Ureter (tissue), 1 donor: ENCODE measurements around the gene S100A13. TPM values are rescaled to one million over a fixed set of nuclear protein-coding genes. Genes with fewer than 3 reads are reported as not detected.
"Not testable (repeated sequence)": the region's sequence is repeated elsewhere in the genome, so short reads cannot be mapped to it uniquely, and the experiment has no call there.

Source experiments
- DNase-seq: peaks from one replicate; pipeline ENCODE4 v3.0.0-alpha.2; 2020; ENCODE audit warnings: low spot score
- total RNA-seq: library from RNA; stranded (reverse); gene quantifications from one replicate; pipeline ENCODE4 v1.2.4, GENCODE V29; 2023
- donor health status: DM: yes; HTN: yes; CAD: no.

S100A13 gene
- total RNA-seq: 71.6 TPM

DNA sequence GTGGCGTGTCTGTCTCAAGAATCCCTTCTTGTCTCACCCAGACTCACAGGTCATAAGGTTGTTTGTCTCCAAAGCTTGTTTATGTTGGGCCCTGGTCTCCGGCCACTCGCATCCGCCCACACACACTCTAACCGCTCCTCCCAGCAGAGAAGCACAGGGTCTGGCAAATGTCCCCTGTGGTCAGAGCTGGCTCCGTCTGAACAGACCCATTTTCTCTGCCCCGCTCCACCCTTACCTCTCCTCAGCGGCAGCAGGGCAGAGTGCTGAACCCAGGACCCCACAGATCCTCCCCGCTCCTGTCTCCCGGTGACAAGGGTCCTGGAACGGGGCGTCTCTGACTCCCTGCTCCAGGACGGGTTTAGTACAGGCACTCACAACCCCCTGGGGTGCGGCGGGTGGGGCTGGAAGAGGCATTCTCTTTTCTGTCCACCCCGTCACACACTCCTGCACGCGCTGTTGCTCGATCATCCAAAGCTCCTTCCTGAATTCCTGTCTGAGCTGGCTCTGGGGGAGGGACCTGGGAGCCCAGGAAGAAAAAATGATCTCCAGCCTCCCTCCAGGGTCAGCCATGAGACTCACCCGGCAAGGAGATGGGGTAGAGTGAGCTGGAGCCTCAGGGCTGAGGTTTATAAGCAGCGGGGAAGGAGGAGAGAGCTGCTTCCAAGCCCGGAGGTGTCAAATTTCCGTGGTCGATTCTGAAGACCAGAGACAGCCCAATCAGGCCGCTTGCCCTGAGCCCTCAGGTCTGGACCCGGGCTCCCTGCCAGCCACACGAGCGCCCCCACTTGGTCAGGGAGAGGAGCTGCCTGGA, at the start of gene S100A13:
S100A13 (minus strand) TSS at position 602 of the 811 bp plus-strand sequence. CDS start 1,033 bp downstream, outside the sequence.
- peak; percentile 81 for DNase-seq

DNA sequence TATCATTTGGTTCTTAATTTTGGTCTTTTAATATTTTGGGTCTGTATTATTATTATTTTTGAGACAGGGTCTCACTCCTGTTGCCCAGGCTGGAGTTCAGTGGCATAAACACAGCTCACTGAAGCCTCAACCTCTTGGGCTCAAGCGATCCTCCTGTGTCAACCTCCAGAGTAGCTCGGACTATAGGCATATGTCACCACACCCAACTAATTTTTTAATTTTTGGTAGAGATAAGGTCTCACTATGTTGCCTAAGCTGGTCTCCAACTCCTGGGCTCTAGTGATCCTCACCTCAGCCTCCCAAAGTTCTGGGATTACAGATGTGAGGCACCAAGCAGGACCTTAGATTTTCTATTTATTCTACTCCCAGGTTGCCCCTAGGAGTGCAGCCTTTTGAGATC, 46.2 kb upstream of the S100A13 start:
- DNase-seq: no peak

DNA sequence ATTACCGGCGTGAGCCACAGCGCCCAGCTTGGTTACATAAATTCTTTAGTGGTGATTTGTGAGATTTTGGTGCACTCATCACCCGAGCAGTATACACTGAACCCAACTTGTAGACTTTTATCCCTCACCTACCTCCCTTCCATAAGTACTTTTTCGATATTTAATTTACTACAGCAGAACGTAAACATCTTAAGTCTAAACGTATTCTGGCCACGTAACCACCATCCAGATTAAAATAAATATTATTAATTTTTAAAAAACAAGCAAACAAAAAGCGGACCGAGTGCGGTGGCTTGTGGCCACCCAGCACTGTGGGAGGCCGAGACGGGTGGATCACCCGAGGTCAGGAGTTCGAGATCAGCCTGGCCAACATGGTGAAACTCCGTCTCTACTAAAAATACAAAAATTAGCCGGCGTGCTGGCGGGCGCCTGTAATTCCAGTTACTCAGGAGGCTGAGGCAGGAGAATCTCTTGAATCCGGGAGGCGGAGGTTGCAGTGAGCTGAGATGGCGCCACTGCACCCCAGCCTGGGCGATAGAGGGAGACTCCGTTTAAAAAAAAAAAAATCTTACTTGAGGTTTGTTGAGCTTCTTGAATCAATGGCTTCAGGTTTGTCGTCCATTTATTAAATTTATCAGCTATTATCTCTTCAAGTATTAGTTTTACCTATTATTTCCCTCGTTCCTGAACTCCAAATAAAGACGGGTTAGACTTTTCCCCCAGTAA, 44.5 kb upstream of the S100A13 start:
- DNase-seq: peak; percentile 59

GRCh38 chr1:153670859-153671627, 43.7 kb upstream of the S100A13 start, which contains the start of gene ILF2:
TSS of gene ILF2 (minus strand) at chr1:153670993. CDS start at chr1:153670922, 71 bp downstream.
- peak; percentile 99 for DNase-seq

GRCh38 chr1:153670257-153670858, 43.1 kb upstream of the S100A13 start:
- no peak for DNase-seq

DNA sequence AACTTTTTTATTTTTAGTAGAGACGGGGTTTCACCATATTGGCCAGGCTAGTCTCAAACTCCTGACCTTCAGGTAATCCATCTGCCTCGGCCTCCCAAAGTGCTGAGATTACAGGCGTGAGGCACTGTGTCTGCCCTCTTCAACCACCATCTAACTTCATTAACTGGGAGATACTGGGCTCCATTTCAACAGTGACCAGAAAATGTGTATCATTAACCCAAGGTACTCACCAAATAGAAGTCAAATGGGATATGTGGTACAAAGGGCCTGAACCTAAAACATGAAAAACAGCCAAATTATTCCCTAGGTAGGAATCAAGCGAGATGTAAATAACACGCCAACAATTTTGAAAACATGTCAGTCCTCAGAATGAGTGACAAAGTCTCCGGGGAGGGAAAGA, 42.3 kb upstream of the S100A13 start:
- DNase-seq: no peak

- DNase-seq: not testable (repeated sequence)
Observed at GRCh38 chr1:153668672-153669071, 41.4 kb upstream of the S100A13 start.

- DNase-seq: no peak
Observed at GRCh38 chr1:153667439-153667838, 40.1 kb upstream of the S100A13 start.

- no peak for DNase-seq
Observed at GRCh38 chr1:153663211-153663610, 35.9 kb upstream of the S100A13 start.

- DNase-seq: no peak
Observed at GRCh38 chr1:153662269-153662668, 35.0 kb upstream of the S100A13 start.

GRCh38 chr1:153661111-153661708, 33.9 kb upstream of the S100A13 start:
- DNase-seq: no peak

- DNase-seq: no peak
Observed at GRCh38 chr1:153659656-153660055, 32.4 kb upstream of the S100A13 start.

GRCh38 chr1:153659175-153659534, 31.9 kb upstream of the S100A13 start:
- no peak for DNase-seq

- peak; percentile 94 for DNase-seq
Observed at GRCh38 chr1:153658400-153659174, 31.3 kb upstream of the S100A13 start, which contains the start of gene SNAPIN. TSS of gene SNAPIN (plus strand) at chr1:153658703. CDS start at chr1:153658744, 41 bp downstream.

GRCh38 chr1:153655333-153655732, 28.0 kb upstream of the S100A13 start:
- no peak for DNase-seq

GRCh38 chr1:153652805-153653500, 25.6 kb upstream of the S100A13 start:
- DNase-seq: no peak

DNA sequence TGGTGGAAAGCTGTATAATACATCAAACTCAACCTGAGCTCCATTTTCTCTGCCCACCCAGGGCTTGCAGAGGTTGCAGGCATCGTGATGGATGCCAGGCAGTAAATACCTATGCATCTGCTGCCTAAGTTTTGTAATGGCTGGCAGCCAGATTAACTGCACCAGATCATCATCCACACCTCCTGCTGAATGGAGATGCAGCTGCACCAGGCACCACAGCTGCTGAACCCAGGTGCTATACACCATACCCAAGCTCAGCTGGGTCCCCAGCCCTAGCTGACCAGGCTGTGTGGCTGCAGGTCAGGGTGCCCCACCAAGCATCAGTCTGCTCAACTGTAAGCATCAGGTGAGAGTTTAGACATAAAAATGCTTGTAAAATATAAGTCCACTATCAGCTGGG, 24.5 kb upstream of the S100A13 start:
- no peak for DNase-seq

GRCh38 chr1:153649863-153650235, 22.5 kb upstream of the S100A13 start:
- no peak for DNase-seq

- DNase-seq: no peak
Observed at GRCh38 chr1:153649137-153649862, 22.0 kb upstream of the S100A13 start.
